T-helper 1 cell treated with Interleukin-12 subunit alpha and Interleukin-12 subunit beta and Interleukin-4 antibody, amounts not matched to agents 30 ng/mL and 1 ng/mL, for 36 hours (primary cell): Measurements from ENCODE around the gene SMIM21. TPM values are rescaled to one million over a fixed set of nuclear protein-coding genes. Genes with fewer than 3 reads are reported as not detected.

Source experiments
- intact Hi-C: fragments of 100-400 bp; cut with micrococcal nuclease; formaldehyde crosslinking; loops from one replicate; pipeline ENCODE4 v1.15.1; 2024
- total RNA-seq: library from RNA; stranded (reverse); gene quantifications from 2 replicates; pipeline ENCODE4 v1.2.3, GENCODE V29; 2022

SMIM21 gene
- total RNA-seq, 1 donor from 2014 or later, result not detected

- intact Hi-C loops, result no loop called here
These were observed 50.2 kb downstream of the SMIM21 start for GRCh38 chr18:75377258-75377657.

- intact Hi-C loops, result no loop called here
These were observed 51.5 kb downstream of the SMIM21 start for GRCh38 chr18:75376004-75376403.

GRCh38 chr18:75375341-75375740 is 52.2 kb downstream of the SMIM21 start:
- intact Hi-C loops, result no loop called here

- intact Hi-C loops, result no loop called here
These were observed 53.0 kb downstream of the SMIM21 start for GRCh38 chr18:75374466-75374865.

GRCh38 chr18:75369026-75369721 is 58.3 kb downstream of the SMIM21 start:
- intact Hi-C loops, result no loop called here

- intact Hi-C loops, result no loop called here
These were observed 61.7 kb downstream of the SMIM21 start for GRCh38 chr18:75365837-75366236.

- intact Hi-C loops, result no loop called here
These were observed 62.3 kb downstream of the SMIM21 start for GRCh38 chr18:75365254-75365629.

- intact Hi-C loops, result no loop called here
These were observed 62.8 kb downstream of the SMIM21 start for GRCh38 chr18:75364512-75365253.

GRCh38 chr18:75363446-75364225 is 63.9 kb downstream of the SMIM21 start:
- intact Hi-C loops, result no loop called here

GRCh38 chr18:75362435-75362834 is 65.1 kb downstream of the SMIM21 start:
- intact Hi-C loops, result no loop called here

- intact Hi-C loops, result no loop called here
These were observed 66.6 kb downstream of the SMIM21 start for GRCh38 chr18:75360941-75361340.

GRCh38 chr18:75360215-75360614 is 67.3 kb downstream of the SMIM21 start:
- intact Hi-C loops, result no loop called here

Other genes starting within 250 kb of the SMIM21 start
- 25.6 and 27.0 TPM in 2 replicates for gene PTGR3, start 218.6 kb downstream of the SMIM21 start, total RNA-seq
- 14.9 and 15.5 TPM in 2 replicates for gene TSHZ1, start 216.9 kb downstream of the SMIM21 start, total RNA-seq